DOHH2 (cell line): Measurements from ENCODE around the gene HECTD3.
"Not testable (repeated sequence)": the region's sequence is repeated elsewhere in the genome, so short reads cannot be mapped to it uniquely, and the experiment has no call there.

Experiments used
- H3F3A ChIP-seq: fragments of 200-600 bp; sonication (generic), shearing (Covaris generic); 2 replicates; pipeline ENCODE4 v1.6.0; 2016; ENCODE audit warnings: antibody characterized with exemption, mild to moderate bottlenecking; ENCODE audit not compliant: control insufficient read depth, insufficient read depth
- H3K27ac ChIP-seq: fragments of 200-600 bp; sonication (generic); 2 replicates; pipeline ENCODE4 v1.5.1; 2014; ENCODE audit warnings: low read depth, mild to moderate bottlenecking, low read length, moderate library complexity
- H3K27me3 ChIP-seq: fragments of 200-600 bp; sonication (generic); 2 replicates; pipeline ENCODE4 v1.6.1; 2014; ENCODE audit warnings: mild to moderate bottlenecking, low read length, mixed read lengths; ENCODE audit not compliant: control insufficient read depth
- H3K36me3 ChIP-seq: fragments of 200-600 bp; sonication (generic); 2 replicates; pipeline ENCODE4 v1.6.1; 2014; ENCODE audit warnings: mild to moderate bottlenecking, low read length, moderate library complexity, mixed read lengths; ENCODE audit not compliant: control insufficient read depth
- H3K4me1 ChIP-seq: fragments of 200-600 bp; sonication (generic); 2 replicates; pipeline ENCODE4 v1.6.1; 2014; ENCODE audit warnings: mild to moderate bottlenecking, low read length, mixed read lengths; ENCODE audit not compliant: control insufficient read depth
- H3K4me2 ChIP-seq: fragments of 200-600 bp; sonication (generic); 2 replicates; pipeline ENCODE4 v1.6.0; 2014; ENCODE audit warnings: mild to moderate bottlenecking, low read length, moderate library complexity
- H3K4me3 ChIP-seq: fragments of 200-600 bp; sonication (generic); 2 replicates; pipeline ENCODE4 v1.5.1; 2014; ENCODE audit warnings: mild to moderate bottlenecking, low read length, mixed read lengths
- H3K79me2 ChIP-seq: fragments of 200-600 bp; sonication (generic); 2 replicates; pipeline ENCODE4 v1.6.1; 2014; ENCODE audit warnings: mild to moderate bottlenecking, low read length, mixed read lengths; ENCODE audit not compliant: control insufficient read depth
- H3K9me2 ChIP-seq: fragments of 200-600 bp; sonication (generic); replicated peaks from 2 replicates; pipeline ENCODE4 v1.6.1; 2014; ENCODE audit warnings: mild to moderate bottlenecking, low read length, mixed read lengths; ENCODE audit not compliant: control insufficient read depth
- H3K9me3 ChIP-seq: fragments of 200-600 bp; sonication (generic); 2 replicates; pipeline ENCODE4 v1.6.1; 2014; ENCODE audit warnings: antibody characterized with exemption, low read length, mixed read lengths; ENCODE audit not compliant: control insufficient read depth, insufficient read depth
- H4K20me1 ChIP-seq: fragments of 200-600 bp; sonication (generic); 2 replicates; pipeline ENCODE4 v1.6.0; 2014; ENCODE audit warnings: low read depth, mild to moderate bottlenecking, antibody characterized with exemption, low read length, moderate library complexity; ENCODE audit not compliant: control insufficient read depth, insufficient read depth
- EZH2phosphoT487 ChIP-seq: fragments of 200-600 bp; sonication (generic); IDR thresholded peaks from 2 replicates; pipeline ENCODE4 v1.6.1; 2017; ENCODE audit warnings: borderline replicate concordance, mild to moderate bottlenecking, antibody characterized with exemption, low read length, moderate library complexity, mixed read lengths
- TF ChIP-seq, protein P1 (sequence below): fragments of 200-600 bp; sonication (generic); IDR thresholded peaks from one replicate; pipeline ENCODE4 v1.5.1; 2014; ENCODE audit warnings: antibody characterized with exemption, mild to moderate bottlenecking, low read depth, low read length; ENCODE audit not compliant: poor library complexity, severe bottlenecking

HECTD3 gene

GRCh38 chr1:45004281-45004920 lies 6.7 kb downstream of the HECTD3 start:
- Histone ChIP-seq H3K4me2 (no peak overlapping the region), H3K9me3 (no peaks in the 10 kb centered on the region), H3K79me2 (no peaks in the 10 kb centered on the region), H3K27ac (no peak overlapping the region), H3K36me3 (peaks cover 28% of the 10 kb centered on the region; the same call in 1 of the 2 replicates), H4K20me1 (no peaks in the 10 kb centered on the region), H3K4me3 (no peak overlapping the region), H3F3A (no peaks in the 10 kb centered on the region), H3K4me1 (no peaks in the 10 kb centered on the region), H3K9me2 (no peaks in the 10 kb centered on the region), H3K27me3 (no peaks in the 10 kb centered on the region)
- TF ChIP-seq, protein P1, sequence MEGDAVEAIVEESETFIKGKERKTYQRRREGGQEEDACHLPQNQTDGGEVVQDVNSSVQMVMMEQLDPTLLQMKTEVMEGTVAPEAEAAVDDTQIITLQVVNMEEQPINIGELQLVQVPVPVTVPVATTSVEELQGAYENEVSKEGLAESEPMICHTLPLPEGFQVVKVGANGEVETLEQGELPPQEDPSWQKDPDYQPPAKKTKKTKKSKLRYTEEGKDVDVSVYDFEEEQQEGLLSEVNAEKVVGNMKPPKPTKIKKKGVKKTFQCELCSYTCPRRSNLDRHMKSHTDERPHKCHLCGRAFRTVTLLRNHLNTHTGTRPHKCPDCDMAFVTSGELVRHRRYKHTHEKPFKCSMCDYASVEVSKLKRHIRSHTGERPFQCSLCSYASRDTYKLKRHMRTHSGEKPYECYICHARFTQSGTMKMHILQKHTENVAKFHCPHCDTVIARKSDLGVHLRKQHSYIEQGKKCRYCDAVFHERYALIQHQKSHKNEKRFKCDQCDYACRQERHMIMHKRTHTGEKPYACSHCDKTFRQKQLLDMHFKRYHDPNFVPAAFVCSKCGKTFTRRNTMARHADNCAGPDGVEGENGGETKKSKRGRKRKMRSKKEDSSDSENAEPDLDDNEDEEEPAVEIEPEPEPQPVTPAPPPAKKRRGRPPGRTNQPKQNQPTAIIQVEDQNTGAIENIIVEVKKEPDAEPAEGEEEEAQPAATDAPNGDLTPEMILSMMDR, result no peak
- no peak for TF ChIP-seq EZH2phosphoT487

- Histone ChIP-seq H3K4me1 (no peaks in the 10 kb centered on the region), H3K36me3 (peaks cover 25% of the 10 kb centered on the region; the same call in 1 of the 2 replicates), H3K4me3 (no peak overlapping the region), H3K79me2 (no peaks in the 10 kb centered on the region), H3F3A (no peaks in the 10 kb centered on the region), H3K27ac (no peak overlapping the region), H4K20me1 (no peaks in the 10 kb centered on the region), H3K9me2 (no peaks in the 10 kb centered on the region), H3K4me2 (no peak overlapping the region), H3K9me3 (no peaks in the 10 kb centered on the region), H3K27me3 (no peaks in the 10 kb centered on the region)
- TF ChIP-seq, protein P1, result no peak
- no peak for TF ChIP-seq EZH2phosphoT487
These were observed 7.4 kb downstream of the HECTD3 start for GRCh38 chr1:45003741-45004140.

DNA sequence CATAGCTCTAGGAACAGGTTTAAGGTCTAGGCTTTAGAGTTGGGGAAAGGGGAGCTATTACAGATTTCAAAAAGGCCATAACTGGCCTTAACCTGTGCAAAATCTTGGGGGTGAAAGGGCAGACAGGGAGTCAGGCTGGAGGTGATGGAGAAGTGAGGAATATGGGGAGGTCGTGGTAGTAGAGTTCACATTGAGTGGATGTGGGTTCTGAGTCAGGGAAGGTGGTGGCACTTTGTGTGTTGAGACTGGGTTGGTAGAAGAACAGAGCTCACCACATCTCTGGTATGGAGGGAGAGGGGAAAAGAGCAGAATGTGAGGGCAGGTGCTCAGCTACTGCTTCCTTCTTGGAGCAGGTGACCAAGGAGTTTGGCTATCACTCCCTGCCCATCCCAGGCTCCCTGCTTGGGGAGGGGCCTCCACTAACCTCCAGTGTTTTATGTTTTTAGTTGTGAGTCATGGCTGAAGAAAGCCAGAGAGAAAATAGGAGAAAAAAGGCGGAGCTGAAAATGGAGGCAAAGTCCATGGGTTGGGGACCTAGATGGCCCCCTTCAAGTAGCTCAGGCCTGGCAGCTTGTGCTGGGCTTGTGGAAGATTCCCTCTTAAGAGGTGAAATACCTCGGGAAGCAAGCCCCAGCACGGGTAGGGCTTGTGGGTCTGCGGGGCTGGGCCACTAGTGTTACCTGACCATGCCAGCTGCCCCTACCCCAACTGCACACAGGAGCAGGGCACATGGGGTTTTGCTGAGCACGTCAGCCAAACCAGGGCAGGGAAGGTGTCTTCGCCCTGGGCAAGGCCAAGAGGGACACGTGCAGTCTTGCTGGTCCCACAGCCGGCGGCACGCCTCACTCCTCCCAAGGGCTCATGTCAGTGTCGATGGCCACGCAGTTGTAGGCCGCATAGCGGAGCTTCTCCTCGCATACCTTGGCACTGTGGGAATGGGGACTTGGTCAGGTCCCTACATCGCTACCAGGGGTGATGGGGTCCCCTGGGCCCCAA lies 8.2 kb downstream of the HECTD3 start:
- H3K36me3 ChIP-seq, result peaks cover 22% of the 10 kb centered on the region; the same call in 1 of the 2 replicates

GRCh38 chr1:45001576-45001975 lies 9.5 kb downstream of the HECTD3 start:
- not testable (repeated sequence) for H3K79me2 ChIP-seq, H4K20me1 ChIP-seq, H3K4me2 ChIP-seq, H3F3A ChIP-seq, H3K27me3 ChIP-seq, H3K9me3 ChIP-seq, H3K4me1 ChIP-seq, H3K27ac ChIP-seq, H3K4me3 ChIP-seq, H3K9me2 ChIP-seq
- H3K36me3 ChIP-seq, result peaks cover 14% of the 10 kb centered on the region; the same call in 1 of the 2 replicates

More for the DNA sequence above, 8.2 kb downstream of the HECTD3 start:
- no peak overlapping the region for H3K27ac ChIP-seq
- H3K27me3 ChIP-seq, result no peaks in the 10 kb centered on the region
- H3K79me2 ChIP-seq, result no peaks in the 10 kb centered on the region
- H3K4me2 ChIP-seq, result no peak overlapping the region
- TF ChIP-seq EZH2phosphoT487, result no peak
- TF ChIP-seq, protein P1, result no peak
- H3K9me3 ChIP-seq, result no peaks in the 10 kb centered on the region
- no peaks in the 10 kb centered on the region for H4K20me1 ChIP-seq
- no peak overlapping the region for H3K4me3 ChIP-seq
- no peaks in the 10 kb centered on the region for H3K4me1 ChIP-seq
- no peaks in the 10 kb centered on the region for H3K9me2 ChIP-seq
- no peaks in the 10 kb centered on the region for H3F3A ChIP-seq
